ENCODE data around the gene BRD8. TPM values are rescaled to one million over a fixed set of nuclear protein-coding genes. Genes with fewer than 3 reads are reported as not detected.
"Not testable (repeated sequence)": the region's sequence is repeated elsewhere in the genome, so short reads cannot be mapped to it uniquely, and the experiment has no call there.

The BRD8 gene
- total and polyA plus RNA-seq, 2 donors (not counting 3 experiments of a cell fraction or from before 2014, with no cell fraction given) = 38.2 to 73.7 TPM

DNA sequence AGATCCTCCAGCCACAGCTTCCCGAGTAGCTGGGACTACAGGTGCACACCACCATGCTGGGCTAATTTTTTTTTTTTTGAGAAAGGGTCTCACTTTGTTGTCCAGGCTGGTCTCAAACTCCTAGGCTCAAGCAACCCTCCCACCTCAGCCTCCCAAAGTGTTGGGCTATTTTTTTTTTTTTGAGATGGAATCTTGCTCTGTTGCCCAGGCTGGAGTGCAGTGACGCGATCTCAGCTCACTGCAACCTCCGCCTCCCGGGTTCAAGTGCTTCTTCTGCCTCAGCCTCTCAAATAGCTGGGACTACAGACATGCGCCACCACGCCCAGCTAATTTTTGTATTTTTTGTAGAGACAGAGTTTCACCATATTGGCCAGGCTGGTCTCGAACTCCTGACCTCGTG lies 22.5 kb downstream of the BRD8 start:
- H3K9me1 ChIP-seq (replicated peaks; ENCODE audit: control insufficient read depth, extremely low read depth, insufficient read depth, low read length); H3K4me3 ChIP-seq (replicated peaks in 1 of 3; ENCODE audit: insufficient read depth in 1 of 3, low read depth in 1 of 3, low read length in 3 of 3); intact Hi-C loops (cut with micrococcal nuclease); DNase-seq (ENCODE audit: low read depth, low spot score); FAIRE-seq; H3K9ac ChIP-seq (replicated peaks; ENCODE audit: extremely low read depth, insufficient read depth, low read length); H4K20me1 ChIP-seq (replicated peaks; ENCODE audit: control insufficient read depth, extremely low read depth, insufficient read depth, low read length); H3K27me3 ChIP-seq (ENCODE audit: control insufficient read depth in 2 of 2, insufficient read depth in 2 of 2, low read length in 2 of 2); CTCF ChIA-PET; H3K9me3 ChIP-seq (replicated peaks; ENCODE audit: control insufficient read depth, insufficient read depth, low read length); dilution Hi-C loops (cut with MboI; ENCODE audit: extremely low pct_ligation_motif_present, low sequenced_read_pairs); H3K4me2 ChIP-seq (ENCODE audit: insufficient read depth, low read length); H3K4me1 ChIP-seq (ENCODE audit: control insufficient read depth, extremely low read depth, insufficient read depth, low read length); H2AFZ ChIP-seq (ENCODE audit: low read depth, low read length); POLR2A ChIA-PET; H3K27ac ChIP-seq (ENCODE audit: insufficient read depth, low read depth, low read length); H3K79me2 ChIP-seq (ENCODE audit: control insufficient read depth, insufficient read depth, low read length); BruUV-seq (replicated peaks): not testable (repeated sequence)
- H3K36me3 ChIP-seq (ENCODE audit: control insufficient read depth in 2 of 2, extremely low read depth in 1 of 2, insufficient read depth in 2 of 2, low read length in 2 of 2) = peaks cover 25 to 28% of the 10 kb centered on the region in 2 experiments

DNA sequence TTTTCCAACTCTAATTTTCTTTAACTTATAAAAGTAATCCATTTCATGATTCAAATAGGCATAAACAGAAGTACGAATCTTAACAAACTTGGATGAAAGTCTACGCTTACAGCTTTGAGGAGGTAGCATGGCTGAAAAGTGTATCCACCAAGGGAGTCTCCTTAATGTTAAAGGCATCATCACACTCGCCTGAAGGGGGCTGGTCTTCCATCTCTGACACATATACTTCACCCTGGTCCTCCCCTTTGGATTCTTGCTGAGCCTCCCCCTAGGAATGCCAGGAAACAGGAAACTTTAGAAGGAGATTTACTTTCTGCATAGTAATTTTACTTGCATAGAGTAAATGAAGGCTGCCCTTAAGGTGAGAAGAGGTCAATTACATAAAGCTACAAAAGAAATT lies 28.9 kb downstream of the BRD8 start:
- ChIA-PET POLR2A (no interaction called here), CTCF (interaction anchor here (1.2 kb wide), 1 partner anchor 16 kb away, joined by 6 read pairs; no protein-coding TSS in a partner anchor)
- FAIRE-seq (no peak), DNase-seq (ENCODE audit: low read depth, low spot score) (no peak)
- H3K4me3 ChIP-seq (replicated peaks in 1 of 3; ENCODE audit: insufficient read depth in 1 of 3, low read depth in 1 of 3, low read length in 3 of 3) = no peak overlapping the region
- peaks cover 9% of the 10 kb centered on the region for H3K4me1 ChIP-seq (ENCODE audit: control insufficient read depth, extremely low read depth, insufficient read depth, low read length)
- no peaks in the 10 kb centered on the region for H3K9me3 ChIP-seq (replicated peaks; ENCODE audit: control insufficient read depth, insufficient read depth, low read length)
- H3K79me2 ChIP-seq (ENCODE audit: control insufficient read depth, insufficient read depth, low read length) = no peaks in the 10 kb centered on the region
- no peaks in the 10 kb centered on the region for H3K27me3 ChIP-seq (ENCODE audit: control insufficient read depth in 2 of 2, insufficient read depth in 2 of 2, low read length in 2 of 2)
- no peak overlapping the region for H2AFZ ChIP-seq (ENCODE audit: low read depth, low read length)
- H3K4me2 ChIP-seq (ENCODE audit: insufficient read depth, low read length) = no peak overlapping the region
- H3K36me3 ChIP-seq (ENCODE audit: control insufficient read depth in 2 of 2, extremely low read depth in 1 of 2, insufficient read depth in 2 of 2, low read length in 2 of 2) = no peaks in the 10 kb centered on the region
- no peak overlapping the region for H3K9ac ChIP-seq (replicated peaks; ENCODE audit: extremely low read depth, insufficient read depth, low read length)
- dilution Hi-C loops (cut with MboI; ENCODE audit: extremely low pct_ligation_motif_present, low sequenced_read_pairs) = no loop called here
- H4K20me1 ChIP-seq (replicated peaks; ENCODE audit: control insufficient read depth, extremely low read depth, insufficient read depth, low read length) = no peaks in the 10 kb centered on the region
- H3K9me1 ChIP-seq (replicated peaks; ENCODE audit: control insufficient read depth, extremely low read depth, insufficient read depth, low read length) = no peaks in the 10 kb centered on the region
- BruUV-seq (replicated peaks) = no TSS peak
- intact Hi-C loops (cut with micrococcal nuclease) = no loop called here
- H3K27ac ChIP-seq (ENCODE audit: insufficient read depth, low read depth, low read length) = no peak overlapping the region
- TF ChIP-seq EZH2 (IDR thresholded peaks at IDR 0.05; ENCODE audit: borderline replicate concordance, low read depth, low read length, severe bottlenecking) = no peak
- TF ChIP-seq, protein P1, sequence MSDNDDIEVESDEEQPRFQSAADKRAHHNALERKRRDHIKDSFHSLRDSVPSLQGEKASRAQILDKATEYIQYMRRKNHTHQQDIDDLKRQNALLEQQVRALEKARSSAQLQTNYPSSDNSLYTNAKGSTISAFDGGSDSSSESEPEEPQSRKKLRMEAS (IDR thresholded peaks at IDR 0.05; ENCODE audit: insufficient read depth, insufficient read length) = no peak
- TF ChIP-seq POLR2A (IDR thresholded peaks at IDR 0.05; ENCODE audit: low read depth, low read length) = no peak
- TF ChIP-seq JUN (IDR thresholded peaks at IDR 0.05; ENCODE audit: borderline replicate concordance, insufficient read depth, insufficient read length, low read depth) = no peak
- no peak for TF ChIP-seq POLR2AphosphoS5 (IDR thresholded peaks at IDR 0.05; ENCODE audit: insufficient read depth, low read depth, low read length)
- no peak for TF ChIP-seq GATA2 (IDR thresholded peaks at IDR 0.05; ENCODE audit: insufficient read depth, insufficient read length, low read depth, low read length)
- TF ChIP-seq FOS (IDR thresholded peaks at IDR 0.05; ENCODE audit: borderline replicate concordance, insufficient read depth, low read length) = no peak
- TF ChIP-seq, protein P2, sequence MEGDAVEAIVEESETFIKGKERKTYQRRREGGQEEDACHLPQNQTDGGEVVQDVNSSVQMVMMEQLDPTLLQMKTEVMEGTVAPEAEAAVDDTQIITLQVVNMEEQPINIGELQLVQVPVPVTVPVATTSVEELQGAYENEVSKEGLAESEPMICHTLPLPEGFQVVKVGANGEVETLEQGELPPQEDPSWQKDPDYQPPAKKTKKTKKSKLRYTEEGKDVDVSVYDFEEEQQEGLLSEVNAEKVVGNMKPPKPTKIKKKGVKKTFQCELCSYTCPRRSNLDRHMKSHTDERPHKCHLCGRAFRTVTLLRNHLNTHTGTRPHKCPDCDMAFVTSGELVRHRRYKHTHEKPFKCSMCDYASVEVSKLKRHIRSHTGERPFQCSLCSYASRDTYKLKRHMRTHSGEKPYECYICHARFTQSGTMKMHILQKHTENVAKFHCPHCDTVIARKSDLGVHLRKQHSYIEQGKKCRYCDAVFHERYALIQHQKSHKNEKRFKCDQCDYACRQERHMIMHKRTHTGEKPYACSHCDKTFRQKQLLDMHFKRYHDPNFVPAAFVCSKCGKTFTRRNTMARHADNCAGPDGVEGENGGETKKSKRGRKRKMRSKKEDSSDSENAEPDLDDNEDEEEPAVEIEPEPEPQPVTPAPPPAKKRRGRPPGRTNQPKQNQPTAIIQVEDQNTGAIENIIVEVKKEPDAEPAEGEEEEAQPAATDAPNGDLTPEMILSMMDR (IDR thresholded peaks at IDR 0.05; ENCODE audit: extremely low read depth in 1 of 2, insufficient read depth in 1 of 2, low read depth in 1 of 2, low read length in 2 of 2) = no peak
- no peak for TF ChIP-seq MYC (IDR thresholded peaks at IDR 0.05; ENCODE audit: low read depth, low read length)

Data from endothelial cell of umbilical vein (primary cell).